Lung (tissue), 12 donors: ENCODE data around the gene RGS19. TPM values are rescaled to one million over a fixed set of nuclear protein-coding genes. Genes with fewer than 3 reads are reported as not detected.

Source experiments
- ATAC-seq: fragments of 200-7000 bp; cut with Tn5 transposase; one replicate; pipeline ENCODE4 v1.9.1; 2020; ENCODE audit warnings: moderate number of reproducible peaks; ENCODE audit not compliant: insufficient read depth, low FRiP score
- DNase-seq, 3 donors: peaks; one replicate each; pipeline ENCODE4 v3.0.0-alpha.2; 2013 to 2017
- H3K27ac ChIP-seq, 2 donors: one replicate each; pipeline ENCODE4 v1.5.1; 2013; ENCODE audit warnings: mild to moderate bottlenecking in 2 of 2, moderate library complexity in 2 of 2, control low read depth in 1 of 2, inconsistent platforms in 1 of 2, low read depth in 1 of 2, low read length in 1 of 2
- H3K27me3 ChIP-seq, 3 donors: one replicate each; pipeline ENCODE4 v1.5.1; 2013; ENCODE audit warnings: low read length in 2 of 3; ENCODE audit not compliant: control insufficient read depth in 3 of 3, insufficient read depth in 3 of 3
- H3K36me3 ChIP-seq, 4 donors: one replicate each; pipeline ENCODE4 v1.5.1; 2013; ENCODE audit warnings: low read length in 4 of 4, mild to moderate bottlenecking in 1 of 4, moderate library complexity in 1 of 4; ENCODE audit not compliant: control insufficient read depth in 4 of 4, insufficient read depth in 4 of 4
- H3K4me1 ChIP-seq, 5 donors: one replicate each; pipeline ENCODE4 v1.5.1; 2013; ENCODE audit warnings: low read length in 5 of 5, mild to moderate bottlenecking in 2 of 5, moderate library complexity in 1 of 5; ENCODE audit not compliant: control insufficient read depth in 5 of 5, insufficient read depth in 5 of 5
- H3K4me3 ChIP-seq: one replicate; pipeline ENCODE4 v1.5.1; 2013; ENCODE audit warnings: mild to moderate bottlenecking, control low read depth, moderate library complexity
- H3K9ac ChIP-seq, 2 donors: one replicate each; pipeline ENCODE4 v1.5.1; 2013; ENCODE audit warnings: low read length in 2 of 2, control low read depth in 1 of 2; ENCODE audit not compliant: insufficient read depth in 1 of 2
- H3K9me3 ChIP-seq, 4 donors: one replicate each; pipeline ENCODE4 v1.5.1; 2013; ENCODE audit warnings: low read length in 3 of 4, mild to moderate bottlenecking in 1 of 4, moderate library complexity in 1 of 4; ENCODE audit not compliant: control insufficient read depth in 4 of 4, insufficient read depth in 3 of 4
- WGBS, 2 donors: extraction: QIAGEN DNeasy Blood & Tissue Kit; methylation state at CpG; one replicate each; pipeline ENCODE4 v1.1.7; 2013; 5-methylcytosine and 5-hydroxymethylcytosine counted together
- polyA plus RNA-seq, 2 donors: library from polyadenylated mRNA; stranded (reverse); fragments of 200-250 nt; gene quantifications; one replicate each; pipeline ENCODE4 v1.2.1, GENCODE V29; 2013
- total RNA-seq, 2 donors: library from RNA; depleted of rRNA in 1 of 2; stranded (reverse); fragments of >200 nt in 1 of 2; gene quantifications; one replicate each; pipeline ENCODE4 v1.2.1, GENCODE V29; 2014 to 2021
- TF ChIP-seq, protein P1 (sequence below): IDR thresholded peaks from 2 replicates; pipeline ENCODE4 v1.5.1; 2012; ENCODE audit warnings: mild to moderate bottlenecking; ENCODE audit errors: control extremely low read depth, extremely low read depth
- donor health status: control.
- donor health status: control.
- donor health status: Bipolar disorder and iron deficiency.
- donor health status: healthy.
- donor health status: DM: yes; HTN: yes; CAD: no.

RGS19 gene
- total and polyA plus RNA-seq, 4 donors: 15.1 to 99.0 (median 35.1) TPM

DNA sequence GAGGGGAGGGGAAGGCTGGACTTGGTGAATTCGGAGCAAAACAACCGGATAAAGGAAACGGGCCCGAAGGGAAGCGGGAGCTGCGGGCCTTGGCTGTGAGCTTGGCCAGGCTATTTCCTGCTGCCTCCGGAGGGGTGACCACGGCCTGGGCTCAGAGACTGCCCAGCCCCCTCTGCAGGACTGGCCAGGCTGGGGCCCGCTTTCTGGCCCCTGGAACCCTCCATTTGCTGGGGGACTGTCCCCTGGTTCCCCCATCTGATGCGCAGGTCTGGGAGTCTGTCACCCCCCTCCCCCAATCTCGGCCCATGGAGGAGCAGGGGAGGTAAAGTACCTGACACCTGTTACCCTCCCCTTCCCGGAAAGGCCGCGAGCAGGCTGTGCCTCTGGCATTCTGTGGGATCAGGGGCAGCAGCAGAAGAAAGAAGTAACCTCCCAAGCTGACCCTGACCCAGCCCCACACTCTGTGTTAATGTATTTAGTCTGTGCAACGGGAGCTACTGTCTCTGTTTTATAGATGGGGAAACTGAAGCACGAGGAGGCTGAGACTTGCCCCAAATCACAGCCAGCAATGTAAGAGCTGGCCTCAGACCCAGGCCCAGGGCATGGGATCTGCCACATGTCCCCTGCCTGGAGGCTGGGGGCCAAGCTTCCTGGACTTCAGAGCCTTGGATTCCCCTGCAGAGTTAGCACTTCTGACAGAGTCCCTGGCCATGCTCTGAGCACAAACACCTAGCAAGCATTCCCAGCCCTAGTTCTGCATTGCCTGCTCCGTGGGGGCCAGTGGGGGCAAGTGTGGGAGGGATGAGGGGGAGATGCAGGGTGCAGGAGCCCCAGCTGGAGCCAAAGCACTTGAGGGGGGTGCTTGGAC is 39.8 kb downstream of the RGS19 start:
- Histone ChIP-seq H3K27me3 (peaks cover 0 to 36% (median 28%) of the 10 kb centered on the region in 3 donors), H3K27ac (peak overlapping the region; percentile 3 to 48), H3K9me3 (no peaks in the 10 kb centered on the region), H3K36me3 (peaks cover 0 to 3% (median 0%) of the 10 kb centered on the region in 4 donors), H3K4me3 (no peak overlapping the region), H3K9ac (no peak overlapping the region), H3K4me1 (peaks cover 0 to 27% (median 13%) of the 10 kb centered on the region in 5 donors)
- no peak for ATAC-seq
- 16 to 19% methylated on average over 15 to 17 of the region's 17 CpGs for WGBS, 2 donors
- TF ChIP-seq, protein P1, sequence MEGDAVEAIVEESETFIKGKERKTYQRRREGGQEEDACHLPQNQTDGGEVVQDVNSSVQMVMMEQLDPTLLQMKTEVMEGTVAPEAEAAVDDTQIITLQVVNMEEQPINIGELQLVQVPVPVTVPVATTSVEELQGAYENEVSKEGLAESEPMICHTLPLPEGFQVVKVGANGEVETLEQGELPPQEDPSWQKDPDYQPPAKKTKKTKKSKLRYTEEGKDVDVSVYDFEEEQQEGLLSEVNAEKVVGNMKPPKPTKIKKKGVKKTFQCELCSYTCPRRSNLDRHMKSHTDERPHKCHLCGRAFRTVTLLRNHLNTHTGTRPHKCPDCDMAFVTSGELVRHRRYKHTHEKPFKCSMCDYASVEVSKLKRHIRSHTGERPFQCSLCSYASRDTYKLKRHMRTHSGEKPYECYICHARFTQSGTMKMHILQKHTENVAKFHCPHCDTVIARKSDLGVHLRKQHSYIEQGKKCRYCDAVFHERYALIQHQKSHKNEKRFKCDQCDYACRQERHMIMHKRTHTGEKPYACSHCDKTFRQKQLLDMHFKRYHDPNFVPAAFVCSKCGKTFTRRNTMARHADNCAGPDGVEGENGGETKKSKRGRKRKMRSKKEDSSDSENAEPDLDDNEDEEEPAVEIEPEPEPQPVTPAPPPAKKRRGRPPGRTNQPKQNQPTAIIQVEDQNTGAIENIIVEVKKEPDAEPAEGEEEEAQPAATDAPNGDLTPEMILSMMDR: no peak
- DNase-seq: no peak

DNA sequence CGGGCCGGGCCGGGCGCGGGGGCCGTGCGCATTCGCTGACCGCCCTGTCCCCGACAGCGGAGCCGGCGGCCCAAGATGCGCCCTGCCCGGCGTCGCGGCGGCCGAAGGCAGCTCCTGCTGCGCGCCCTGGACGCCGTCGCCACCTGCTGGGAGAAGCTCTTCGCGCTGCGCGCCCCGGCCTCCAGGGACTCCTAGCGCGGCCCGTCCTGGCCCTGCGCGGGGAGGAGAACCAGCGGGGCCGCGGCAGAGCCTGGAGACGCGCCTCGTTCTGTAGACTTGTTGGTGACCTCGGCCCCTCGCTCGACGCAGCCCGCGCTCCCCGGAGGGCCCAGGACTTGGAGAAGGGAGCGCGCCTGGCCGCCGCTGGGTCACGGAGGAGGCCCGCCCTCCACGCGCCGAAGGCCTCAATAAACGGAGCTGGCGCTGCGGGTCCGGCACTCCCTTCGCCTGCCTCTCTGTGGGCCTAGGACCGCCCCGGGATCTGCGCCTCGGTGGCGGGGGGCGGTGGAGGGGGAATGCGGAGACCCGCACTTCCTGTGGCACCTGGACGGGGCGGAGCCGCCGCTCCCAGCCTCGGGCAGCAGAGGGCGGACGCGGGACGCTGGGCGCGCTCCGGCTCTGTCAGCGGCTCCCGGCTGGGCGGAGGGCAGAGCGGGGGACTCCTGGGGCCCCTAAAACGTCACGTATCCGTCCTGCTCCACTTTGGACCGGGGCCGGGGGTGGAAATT is 40.6 kb downstream of the RGS19 start:
- peak; percentile 86 for ATAC-seq
- 1% methylated on average over 79 to 91 of the region's 91 CpGs for WGBS, 2 donors
- Histone ChIP-seq H3K27ac (peak overlapping the region; percentile 64 to 71), H3K36me3 (peaks cover 0 to 11% (median 2%) of the 10 kb centered on the region in 4 donors), H3K27me3 (peaks cover 0 to 28% (median 28%) of the 10 kb centered on the region in 3 donors), H3K9me3 (no peaks in the 10 kb centered on the region), H3K4me1 (peaks cover 0 to 27% (median 13%) of the 10 kb centered on the region in 5 donors), H3K9ac (no peak overlapping the region), H3K4me3 (peak overlapping the region; percentile 33)
- TF ChIP-seq, protein P1: peak; percentile 69
- DNase-seq: peak; percentile 73 to 81 (median 80)

DNA sequence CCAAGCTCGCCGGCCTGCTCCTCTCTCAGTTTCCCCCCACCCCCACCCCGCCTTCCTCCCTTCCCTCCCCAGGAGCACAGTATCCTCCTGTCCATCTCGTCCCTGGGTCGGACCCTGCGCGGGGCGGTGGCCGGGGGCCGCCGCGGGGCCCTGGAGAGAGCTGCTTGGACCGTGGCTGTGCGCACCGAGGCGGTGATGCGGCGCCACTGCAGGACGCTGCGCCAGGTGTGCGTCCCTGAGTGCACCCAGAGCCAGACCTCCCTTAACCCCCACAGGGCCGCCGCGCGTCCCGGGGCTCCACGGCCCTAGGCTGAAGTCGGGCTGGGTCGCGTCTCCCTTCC is 41.1 kb downstream of the RGS19 start:
- TF ChIP-seq, protein P1: no peak
- peaks cover 0 to 27% (median 13%) of the 10 kb centered on the region in 5 donors for H3K4me1 ChIP-seq
- ATAC-seq (no peak), DNase-seq (peak in 1 of 3 donors; percentile 27)
- H3K9me3 ChIP-seq: no peaks in the 10 kb centered on the region
- 3 to 5% methylated on average over 18 to 30 of the region's 30 CpGs for WGBS, 2 donors
- peaks cover 0 to 28% (median 23%) of the 10 kb centered on the region in 3 donors for H3K27me3 ChIP-seq
- peaks cover 0 to 13% (median 3%) of the 10 kb centered on the region in 4 donors for H3K36me3 ChIP-seq
- peak overlapping the region; percentile 64 to 71 for H3K27ac ChIP-seq
- no peak overlapping the region for H3K9ac ChIP-seq
- H3K4me3 ChIP-seq: peak overlapping the region; percentile 21
